Measurements from ENCODE around the gene GPX5. TPM values are rescaled to one million over a fixed set of nuclear protein-coding genes. Genes with fewer than 3 reads are reported as not detected.
A peak's percentile ranks its signal among the peaks of the same experiment; 100 is the strongest.
"Not testable (repeated sequence)": the region's sequence is repeated elsewhere in the genome, so short reads cannot be mapped to it uniquely, and the experiment has no call there.

The GPX5 gene, protein sequence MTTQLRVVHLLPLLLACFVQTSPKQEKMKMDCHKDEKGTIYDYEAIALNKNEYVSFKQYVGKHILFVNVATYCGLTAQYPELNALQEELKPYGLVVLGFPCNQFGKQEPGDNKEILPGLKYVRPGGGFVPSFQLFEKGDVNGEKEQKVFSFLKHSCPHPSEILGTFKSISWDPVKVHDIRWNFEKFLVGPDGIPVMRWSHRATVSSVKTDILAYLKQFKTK
- not detected in 2 replicates for total RNA-seq

DNA sequence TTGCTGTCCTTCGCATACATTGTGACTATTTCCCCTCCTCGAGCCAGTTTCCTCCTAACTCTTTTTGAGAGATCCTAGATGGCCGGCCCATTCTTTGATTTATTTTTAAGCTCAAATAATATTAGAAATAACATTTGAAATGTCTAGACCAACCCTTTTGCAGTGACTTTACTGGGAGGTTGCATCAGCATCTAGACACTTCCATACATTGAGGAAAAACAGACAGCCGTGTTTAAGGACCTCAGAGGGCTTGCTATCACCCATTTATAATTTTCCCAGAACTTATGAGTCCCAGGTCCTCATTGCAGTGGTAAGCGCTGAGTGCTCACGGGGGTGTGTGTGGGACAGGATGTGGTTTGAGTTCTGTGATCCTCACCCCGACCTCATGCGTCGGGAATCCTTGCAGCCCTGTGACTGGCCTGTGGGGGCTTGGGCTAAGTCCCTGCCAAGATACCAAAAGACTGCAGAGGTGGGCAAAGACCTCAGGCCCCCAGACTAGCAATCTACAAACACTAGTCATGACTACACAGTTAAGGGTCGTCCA, at the start of gene GPX5:
GPX5 (plus strand) TSS at position 386 of the 544 bp plus-strand sequence; CDS start at position 519, 133 bp downstream.
- DNase-seq, result no peak

GRCh38 chr6:28478518-28478917, 47.2 kb upstream of the GPX5 start:
- DNase-seq, result no peak

GRCh38 chr6:28480253-28480932, 45.3 kb upstream of the GPX5 start:
- DNase-seq, result no peak

- no peak for DNase-seq
These were observed 40.2 kb upstream of the GPX5 start for GRCh38 chr6:28485482-28485881.

DNA sequence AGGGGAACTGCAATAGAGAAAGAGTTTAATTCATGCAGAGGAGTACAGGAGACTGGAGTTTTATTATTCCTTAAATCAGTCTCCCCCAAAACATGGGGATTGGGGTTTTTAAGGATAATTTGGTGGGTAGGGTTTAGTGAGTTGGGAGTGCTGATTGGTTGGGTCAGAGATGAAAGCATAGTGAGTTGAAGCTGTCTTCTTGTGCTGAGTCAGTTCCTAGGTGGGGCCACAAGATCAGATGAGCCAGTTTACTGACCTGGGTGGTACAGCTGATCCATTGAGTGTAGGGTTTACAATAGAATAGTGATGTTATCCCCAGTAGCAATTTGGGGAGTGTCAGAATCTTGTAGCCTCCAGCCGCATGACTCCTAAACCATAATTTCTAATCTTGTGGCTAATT, 39.1 kb upstream of the GPX5 start:
- DNase-seq, result no peak

DNA sequence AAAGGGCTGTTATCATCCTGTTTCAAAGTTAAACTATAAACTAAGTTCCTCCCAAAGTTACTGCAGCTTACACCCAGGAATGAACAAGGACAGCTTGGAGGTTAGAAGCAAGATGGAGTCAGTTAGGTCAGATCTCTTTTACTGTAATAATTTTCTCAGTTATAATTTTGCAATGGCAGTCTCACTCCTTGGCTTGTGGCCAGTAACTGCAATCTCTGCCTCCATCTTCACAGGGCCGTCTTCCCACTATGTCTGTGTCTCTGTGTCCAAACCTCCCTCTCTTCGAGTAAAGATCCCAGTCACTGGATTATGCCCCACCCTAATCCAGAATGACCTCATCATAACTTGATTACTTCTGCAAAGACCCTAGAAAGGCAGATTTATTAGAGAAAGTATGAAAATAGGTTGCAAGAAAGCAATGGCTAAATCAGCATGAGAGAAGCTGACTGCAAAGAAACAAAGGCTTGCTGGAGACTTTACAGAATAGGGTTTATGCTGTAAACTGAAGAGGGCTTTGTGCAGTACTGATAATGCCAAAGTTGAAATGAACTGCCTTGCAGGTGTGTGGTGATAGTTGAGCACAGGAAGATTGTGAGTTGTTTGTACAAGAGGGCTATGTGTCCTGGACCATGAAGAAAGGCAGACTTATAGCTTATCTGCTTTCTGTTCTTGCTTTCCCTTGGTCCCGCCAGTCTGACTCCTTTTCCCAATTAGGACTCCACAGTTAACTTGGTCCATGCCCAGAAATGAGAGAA, 38.5 kb upstream of the GPX5 start:
- no peak for DNase-seq

DNA sequence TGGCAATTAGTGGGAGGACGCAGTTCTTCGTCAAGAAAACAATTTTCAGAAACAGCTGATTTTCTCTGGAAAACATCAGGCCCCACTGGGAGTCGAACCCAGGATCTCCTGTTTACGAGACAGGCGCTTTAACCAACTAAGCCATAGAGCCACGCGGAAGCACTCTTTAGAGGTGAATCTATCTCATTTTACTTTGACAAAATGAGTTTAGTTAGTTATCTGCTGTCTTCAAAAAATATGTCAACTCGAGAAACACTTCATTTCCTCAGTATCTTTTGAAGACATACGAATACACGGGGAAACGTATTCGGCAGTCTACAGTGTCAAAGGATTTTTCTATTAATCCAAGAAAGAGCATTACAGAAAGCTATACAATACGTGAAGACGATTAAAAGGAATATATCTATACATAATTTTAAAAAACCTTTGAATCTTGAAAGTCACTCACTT, 36.7 kb upstream of the GPX5 start:
- peak; percentile 71 for DNase-seq

- DNase-seq, result peak; percentile 77
These were observed 36.1 kb upstream of the GPX5 start for GRCh38 chr6:28489366-28490204.

DNA sequence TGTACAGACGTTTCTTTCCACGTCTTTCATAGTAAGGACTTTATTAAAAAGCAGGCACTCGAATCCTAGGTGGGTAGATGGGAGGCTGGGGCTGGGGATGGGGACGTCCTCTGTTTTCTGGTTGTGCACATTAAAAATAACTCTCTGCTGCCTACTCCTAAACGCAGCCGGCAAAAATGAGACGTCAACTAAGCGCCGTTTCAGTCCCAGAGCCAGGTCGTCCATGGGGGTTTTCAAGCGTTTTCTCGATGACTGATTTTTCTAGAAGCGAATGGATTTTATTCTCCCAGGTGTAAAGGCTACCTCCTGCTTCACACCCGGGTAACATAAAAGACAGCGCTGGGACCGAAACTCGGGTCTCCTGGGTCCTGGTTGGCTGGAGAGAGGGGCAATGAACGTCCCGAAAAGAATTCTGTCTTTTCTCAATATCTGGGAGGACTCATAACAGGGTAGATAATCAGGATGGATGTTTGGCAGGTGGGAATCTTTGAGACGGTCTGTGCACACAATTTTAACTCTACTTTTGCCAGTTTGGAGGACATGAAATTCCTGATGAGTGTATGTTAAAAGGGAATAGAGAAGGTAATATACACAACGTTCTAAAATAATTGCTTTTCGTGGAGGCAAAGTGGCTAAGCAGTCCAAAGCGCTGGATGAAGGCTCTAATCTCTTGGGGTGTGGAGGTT, 35.3 kb upstream of the GPX5 start:
- peak; percentile 42 for DNase-seq

DNA sequence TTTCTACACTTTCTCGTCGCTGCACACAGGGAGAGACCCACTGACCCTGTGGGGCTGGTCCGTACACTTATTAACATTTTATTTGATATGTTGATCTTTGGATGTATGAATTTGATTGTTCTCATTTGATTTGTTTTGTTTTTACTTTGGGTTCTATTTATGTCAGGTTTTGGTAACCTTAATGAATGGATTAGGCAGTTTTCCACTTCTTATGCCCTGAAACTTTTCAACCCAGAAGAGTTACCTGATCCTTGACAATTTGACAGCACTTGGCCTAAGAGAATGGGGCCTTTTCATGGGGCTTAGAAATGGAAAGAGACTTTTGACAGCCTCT, 33.7 kb upstream of the GPX5 start:
- DNase-seq, result no peak

GRCh38 chr6:28496099-28496779, 29.4 kb upstream of the GPX5 start:
- DNase-seq, result no peak

DNA sequence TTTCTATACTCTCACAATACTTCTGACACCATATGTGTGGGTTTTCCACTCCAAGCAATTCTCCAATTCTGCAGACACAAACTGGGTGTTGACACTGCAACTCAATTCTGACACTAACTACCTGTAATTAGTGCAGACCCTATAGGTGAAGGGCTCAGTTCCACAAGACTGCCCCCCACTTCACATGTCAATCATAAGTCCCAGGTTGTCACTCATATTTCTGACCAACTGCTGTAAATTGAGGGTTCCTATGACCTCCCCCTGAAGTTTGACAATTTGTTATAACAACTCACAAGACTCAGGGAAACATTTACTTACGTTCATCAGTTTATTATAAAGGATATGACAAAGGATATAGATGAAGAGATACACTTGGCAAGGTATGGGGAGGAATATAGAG, 28.4 kb upstream of the GPX5 start:
- DNase-seq, result no peak

- DNase-seq, result no peak
These were observed 27.8 kb upstream of the GPX5 start for GRCh38 chr6:28497893-28498292.

DNA sequence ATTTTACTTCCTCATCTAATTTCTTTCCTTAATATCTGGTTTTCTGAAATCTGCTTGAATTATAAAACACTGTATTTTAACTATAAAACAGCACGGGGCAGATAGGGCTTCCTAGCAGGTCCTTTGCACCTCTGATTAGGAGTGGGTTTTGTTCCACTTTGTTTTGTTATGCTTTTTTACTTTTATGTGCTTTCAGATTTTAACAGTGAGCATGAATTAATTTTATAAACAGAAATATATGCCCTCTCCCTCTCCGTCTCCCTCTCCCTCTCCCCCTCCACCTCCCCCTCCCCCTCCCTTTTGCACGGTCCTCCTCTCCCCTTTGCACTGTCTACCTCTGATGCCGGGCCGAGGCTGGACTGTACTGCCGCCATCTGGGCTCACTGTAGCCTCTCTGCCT, 24.4 kb upstream of the GPX5 start:
- DNase-seq, result no peak

DNA sequence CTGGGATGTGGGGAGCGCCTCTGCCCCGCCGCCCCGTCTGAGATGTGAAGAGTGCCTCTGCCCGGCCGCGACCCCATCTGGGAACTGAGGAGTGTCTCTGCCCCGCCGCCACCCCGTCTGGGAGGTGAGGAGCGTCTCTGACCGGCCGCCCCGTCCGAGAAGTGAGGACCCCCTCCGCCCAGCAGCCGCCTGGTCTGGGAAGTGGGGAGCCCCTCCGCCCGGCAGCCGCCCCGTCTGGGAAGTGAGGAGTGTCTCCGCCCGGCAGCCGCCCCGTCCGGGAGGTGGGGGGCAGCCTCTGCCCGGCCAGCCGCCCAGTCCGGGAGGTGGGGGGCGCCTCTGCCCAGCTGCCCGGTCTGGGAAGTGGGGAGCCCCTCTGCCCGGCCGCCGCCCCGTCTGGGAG, 23.5 kb upstream of the GPX5 start:
- not testable (repeated sequence) for DNase-seq

DNA sequence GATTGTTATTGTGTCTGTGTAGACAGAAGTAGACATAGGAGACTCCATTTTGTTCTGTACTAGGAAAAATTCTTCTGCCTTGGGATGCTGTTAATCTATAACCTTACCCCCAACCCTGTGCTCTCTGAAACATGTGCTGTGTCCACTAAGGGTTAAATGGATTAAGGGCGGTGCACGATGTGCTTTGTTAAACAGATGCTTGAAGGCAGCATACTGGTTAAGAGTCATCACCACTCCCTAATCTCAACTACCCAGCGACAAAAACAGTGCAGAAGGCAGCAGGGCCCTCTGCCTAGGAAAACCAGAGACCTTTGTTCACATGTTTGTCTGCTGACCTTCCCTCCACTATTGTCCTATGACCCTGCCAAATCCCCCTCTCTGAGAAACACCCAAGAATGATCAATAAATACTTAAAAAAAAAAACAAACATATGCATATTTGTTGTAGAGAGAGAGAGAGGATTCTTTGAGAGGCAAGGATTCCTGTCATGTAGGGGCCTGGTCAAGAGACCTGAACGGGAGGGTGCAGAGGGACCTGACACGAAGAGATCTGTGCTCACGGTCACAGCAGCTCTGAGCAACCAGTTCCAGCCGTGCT, 22.9 kb upstream of the GPX5 start:
- DNase-seq, result not testable (repeated sequence)

GRCh38 chr6:28505733-28506132, 19.9 kb upstream of the GPX5 start:
- DNase-seq, result no peak

DNA sequence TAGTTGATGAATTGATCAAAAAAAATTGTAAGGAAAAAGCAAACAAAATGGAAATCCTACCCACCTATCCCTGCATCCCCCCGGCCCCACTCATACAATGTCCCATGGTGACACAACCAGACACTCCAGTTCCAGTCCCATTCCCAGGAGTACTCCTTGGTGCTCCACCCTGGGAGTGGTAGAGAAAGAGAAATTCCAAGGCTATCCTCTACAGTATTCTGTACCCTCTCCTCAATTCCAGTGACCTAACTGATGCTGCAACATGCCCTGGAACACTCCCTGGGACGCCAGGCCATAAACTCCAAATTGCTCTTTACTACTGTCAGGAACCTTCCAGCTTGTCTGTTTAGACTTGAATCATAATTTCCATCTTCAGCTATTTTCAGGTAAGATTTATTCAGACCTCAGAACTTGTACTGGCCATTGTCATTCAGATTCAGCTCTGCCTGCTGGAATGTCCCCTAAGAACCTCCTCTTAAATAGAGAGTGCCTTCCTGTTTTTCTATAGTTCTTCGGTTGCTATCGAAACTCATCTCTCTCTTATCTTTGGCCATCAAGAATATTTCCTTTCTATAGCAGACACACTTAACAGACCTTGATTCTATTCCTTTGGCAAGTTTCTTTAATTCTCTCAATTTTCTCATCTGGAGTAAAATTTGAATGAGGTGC, 18.7 kb upstream of the GPX5 start:
- no peak for DNase-seq

DNA sequence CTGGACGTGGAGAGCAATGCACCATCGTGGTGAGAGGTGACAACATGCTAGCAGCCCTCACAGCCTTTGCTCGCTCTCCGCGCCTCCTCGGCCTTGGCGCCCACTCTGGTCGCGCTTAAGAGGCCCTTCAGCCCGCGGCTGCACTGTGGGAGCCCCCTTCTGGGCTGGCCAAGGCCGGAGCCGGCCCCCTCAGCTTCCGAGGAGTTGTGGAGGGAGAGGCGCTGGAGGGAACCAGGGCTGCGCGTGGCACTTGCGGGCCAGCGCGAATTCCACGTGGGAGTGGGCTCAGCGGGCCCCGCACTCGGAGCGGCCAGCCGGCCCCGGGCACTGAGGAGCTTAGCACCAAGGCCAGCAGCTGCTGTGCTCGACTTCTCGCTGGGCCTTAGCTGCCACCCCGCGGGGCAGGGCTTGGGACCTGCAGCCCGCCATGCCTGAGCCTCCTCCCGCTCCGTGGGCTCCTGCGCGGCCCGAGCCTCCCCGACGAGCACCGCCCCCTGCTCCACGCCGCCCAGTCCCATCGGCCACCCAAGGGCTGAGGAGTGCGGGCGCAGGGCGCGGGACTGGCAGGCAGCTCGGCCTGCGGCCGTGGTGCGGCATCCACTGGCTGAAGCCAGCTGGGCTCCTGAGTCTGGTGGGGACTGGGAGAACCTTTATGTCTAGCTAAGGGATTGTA, 13.9 kb upstream of the GPX5 start:
- DNase-seq, result no peak

GRCh38 chr6:28512387-28512786, 13.3 kb upstream of the GPX5 start:
- not testable (repeated sequence) for DNase-seq

Measured in dermis blood vessel endothelial cell (primary cell).